ENCODE data around the gene CLNK. TPM values are rescaled to one million over a fixed set of nuclear protein-coding genes. Genes with fewer than 3 reads are reported as not detected.

CLNK gene
- total and polyA plus RNA-seq, 4 donors = 0.26 to 0.30 TPM; not detected in 2

DNA sequence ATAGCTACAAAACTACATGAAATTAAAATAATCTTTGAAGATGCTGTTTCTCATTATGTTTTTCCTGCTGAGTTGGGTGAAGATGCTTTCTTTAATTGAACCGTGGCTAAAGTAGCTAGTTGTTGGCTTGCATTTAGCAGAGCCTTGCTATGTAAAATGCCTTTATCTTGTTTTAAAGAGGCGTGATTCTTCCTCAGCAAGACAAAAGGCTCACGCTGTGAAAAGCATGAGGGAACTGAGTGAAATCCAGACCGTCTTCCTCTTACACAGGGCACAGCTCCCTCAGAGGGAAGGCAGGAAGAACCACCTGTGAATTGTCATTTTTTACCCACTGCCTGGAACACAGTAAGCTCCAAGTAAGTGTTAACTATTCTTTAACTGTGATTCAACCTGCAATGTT, 188.4 kb downstream of the CLNK start:
- Histone ChIP-seq H3K27ac (ENCODE audit: low read depth in 1 of 2, low read length in 2 of 2) (no peak overlapping the region), H3K9me3 (ENCODE audit: control insufficient read depth, low read length) (no peaks in the 10 kb centered on the region), H3K36me3 (ENCODE audit: control insufficient read depth in 1 of 2, insufficient read depth in 2 of 2, low read length in 1 of 2) (no peaks in the 10 kb centered on the region), H3K4me1 (ENCODE audit: control insufficient read depth in 1 of 2, insufficient read depth in 2 of 2, low read length in 2 of 2) (no peaks in the 10 kb centered on the region), H3K27me3 (ENCODE audit: control insufficient read depth in 1 of 2, insufficient read depth in 2 of 2, low read length in 1 of 2) (no peaks in the 10 kb centered on the region), H3K4me3 (ENCODE audit: low read length in 2 of 2) (no peak overlapping the region)
- WGBS, 2 donors = 69 to 73% methylated on average over 4 of the region's 4 CpGs
- no peak for ATAC-seq (ENCODE audit: low FRiP score)
- DNase-seq = no peak
- intact Hi-C loops (cut with DNase I) = no loop called here

DNA sequence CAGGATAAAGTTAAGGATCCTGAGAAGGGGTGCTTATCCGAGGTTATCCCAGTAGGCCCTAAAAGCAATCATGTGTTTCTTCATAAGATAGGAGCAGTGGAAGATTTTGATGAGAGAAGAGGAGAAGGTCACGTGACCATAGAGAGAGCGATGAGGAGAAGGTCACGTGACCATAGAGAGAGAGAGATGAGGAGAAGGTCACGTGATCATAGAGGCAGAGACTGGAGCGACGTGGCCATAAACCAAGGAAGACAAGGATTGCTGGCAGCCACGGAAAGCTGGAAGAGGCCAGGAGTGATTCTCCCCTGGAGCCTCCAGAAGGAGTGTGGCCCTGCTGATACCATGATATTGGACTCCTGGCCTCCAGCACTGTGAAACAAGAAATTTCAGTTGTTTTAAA, 188.9 kb downstream of the CLNK start:
- Histone ChIP-seq H3K27me3 (ENCODE audit: control insufficient read depth in 1 of 2, insufficient read depth in 2 of 2, low read length in 1 of 2) (no peaks in the 10 kb centered on the region), H3K4me1 (ENCODE audit: control insufficient read depth in 1 of 2, insufficient read depth in 2 of 2, low read length in 2 of 2) (no peaks in the 10 kb centered on the region), H3K9me3 (ENCODE audit: control insufficient read depth, low read length) (no peaks in the 10 kb centered on the region), H3K36me3 (ENCODE audit: control insufficient read depth in 1 of 2, insufficient read depth in 2 of 2, low read length in 1 of 2) (no peaks in the 10 kb centered on the region), H3K4me3 (ENCODE audit: low read length in 2 of 2) (no peak overlapping the region), H3K27ac (ENCODE audit: low read depth in 1 of 2, low read length in 2 of 2) (no peak overlapping the region)
- no peak for DNase-seq
- no peak for ATAC-seq (ENCODE audit: low FRiP score)
- WGBS, 2 donors = 71 to 73% methylated on average over 7 to 8 of the region's 8 CpGs
- intact Hi-C loops (cut with DNase I) = no loop called here

DNA sequence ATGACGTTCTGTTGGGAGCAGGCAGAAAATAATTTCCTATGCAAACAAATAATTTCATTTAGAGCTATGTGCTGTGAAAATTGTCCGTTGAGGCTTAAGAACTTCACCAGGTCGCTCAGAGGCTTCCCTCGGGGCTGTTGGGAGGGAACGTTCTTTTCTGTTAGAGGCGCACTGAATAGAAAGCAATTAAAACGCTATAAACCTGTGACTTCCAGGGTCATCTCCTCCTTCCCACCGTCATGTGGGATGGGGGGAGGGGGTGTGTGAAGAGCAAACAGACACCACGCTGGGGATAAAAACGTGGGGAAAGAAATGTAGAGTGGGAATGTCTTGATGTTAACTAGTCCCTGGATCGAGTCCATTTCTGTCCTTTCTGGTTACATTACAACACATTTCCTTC, 192.1 kb downstream of the CLNK start:
- H3K27ac ChIP-seq (ENCODE audit: low read depth in 1 of 2, low read length in 2 of 2) = no peak overlapping the region
- 28 to 38% methylated on average over 11 of the region's 11 CpGs for WGBS, 2 donors
- DNase-seq (no peak), ATAC-seq (ENCODE audit: low FRiP score) (no peak)
- intact Hi-C loops (cut with DNase I) = no loop called here
- H3K36me3 ChIP-seq (ENCODE audit: control insufficient read depth in 1 of 2, insufficient read depth in 2 of 2, low read length in 1 of 2) = no peaks in the 10 kb centered on the region
- no peaks in the 10 kb centered on the region for H3K4me1 ChIP-seq (ENCODE audit: control insufficient read depth in 1 of 2, insufficient read depth in 2 of 2, low read length in 2 of 2)
- no peak overlapping the region for H3K4me3 ChIP-seq (ENCODE audit: low read length in 2 of 2)
- no peaks in the 10 kb centered on the region for H3K9me3 ChIP-seq (ENCODE audit: control insufficient read depth, low read length)
- H3K27me3 ChIP-seq (ENCODE audit: control insufficient read depth in 1 of 2, insufficient read depth in 2 of 2, low read length in 1 of 2) = no peaks in the 10 kb centered on the region

DNA sequence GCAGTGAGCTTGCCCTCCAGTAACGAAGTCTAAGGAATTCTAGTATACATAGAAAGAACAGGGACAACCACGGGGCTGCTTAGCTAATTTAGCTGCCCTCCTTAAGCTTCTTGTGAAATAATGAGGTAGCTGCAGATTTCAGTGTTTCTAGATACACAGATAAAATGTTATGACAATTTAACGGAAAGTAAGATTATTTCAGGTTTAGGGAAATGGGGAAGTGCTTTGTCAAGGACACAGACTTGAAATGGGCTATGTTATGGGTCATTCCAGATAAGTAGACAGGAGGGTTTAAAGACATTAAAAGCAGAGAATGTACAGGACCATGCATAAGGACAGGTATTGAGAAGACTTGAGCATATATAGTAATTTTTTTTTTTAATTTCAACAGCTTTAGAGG, 193.2 kb downstream of the CLNK start:
- intact Hi-C loops (cut with DNase I) = no loop called here
- WGBS, 2 donors = 83 to 86% methylated on average over 3 of the region's 3 CpGs
- ATAC-seq (ENCODE audit: low FRiP score) = no peak

DNA sequence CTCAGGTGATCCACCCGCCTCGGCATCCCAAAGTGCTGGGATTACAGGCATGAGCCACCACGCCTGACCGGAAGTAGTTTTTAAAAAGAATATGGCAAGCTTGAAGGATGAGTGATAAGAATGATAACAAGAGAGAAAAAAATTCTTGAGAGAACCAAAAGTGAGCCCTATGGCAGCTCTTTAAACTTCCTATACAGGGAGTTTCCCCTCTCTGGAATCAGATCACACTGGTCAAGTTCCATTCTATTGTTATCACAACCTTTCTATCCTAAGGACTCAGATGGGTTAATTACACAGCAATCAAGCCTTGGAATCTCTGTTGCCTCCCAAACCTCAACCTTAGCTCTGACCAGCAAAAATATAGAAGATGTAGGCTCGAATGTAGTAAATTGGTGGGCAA, 193.6 kb downstream of the CLNK start:
- WGBS, 2 donors = 87% methylated on average over 5 of the region's 5 CpGs
- no peak for DNase-seq
- no peaks in the 10 kb centered on the region for H3K36me3 ChIP-seq (ENCODE audit: control insufficient read depth in 1 of 2, insufficient read depth in 2 of 2, low read length in 1 of 2)
- no peaks in the 10 kb centered on the region for H3K27me3 ChIP-seq (ENCODE audit: control insufficient read depth in 1 of 2, insufficient read depth in 2 of 2, low read length in 1 of 2)
- no peaks in the 10 kb centered on the region for H3K9me3 ChIP-seq (ENCODE audit: control insufficient read depth, low read length)
- intact Hi-C loops (cut with DNase I) = no loop called here
- no peaks in the 10 kb centered on the region for H3K4me1 ChIP-seq (ENCODE audit: control insufficient read depth in 1 of 2, insufficient read depth in 2 of 2, low read length in 2 of 2)
- H3K4me3 ChIP-seq (ENCODE audit: low read length in 2 of 2) = no peak overlapping the region
- H3K27ac ChIP-seq (ENCODE audit: low read depth in 1 of 2, low read length in 2 of 2) = no peak overlapping the region
- ATAC-seq (ENCODE audit: low FRiP score) = no peak

More for the DNA sequence above, 193.2 kb downstream of the CLNK start:
- H3K36me3 ChIP-seq (ENCODE audit: control insufficient read depth in 1 of 2, insufficient read depth in 2 of 2, low read length in 1 of 2) = no peaks in the 10 kb centered on the region
- DNase-seq = no peak
- H3K9me3 ChIP-seq (ENCODE audit: control insufficient read depth, low read length) = no peaks in the 10 kb centered on the region
- no peaks in the 10 kb centered on the region for H3K27me3 ChIP-seq (ENCODE audit: control insufficient read depth in 1 of 2, insufficient read depth in 2 of 2, low read length in 1 of 2)
- no peaks in the 10 kb centered on the region for H3K4me1 ChIP-seq (ENCODE audit: control insufficient read depth in 1 of 2, insufficient read depth in 2 of 2, low read length in 2 of 2)
- H3K27ac ChIP-seq (ENCODE audit: low read depth in 1 of 2, low read length in 2 of 2) = no peak overlapping the region
- no peak overlapping the region for H3K4me3 ChIP-seq (ENCODE audit: low read length in 2 of 2)

DNA sequence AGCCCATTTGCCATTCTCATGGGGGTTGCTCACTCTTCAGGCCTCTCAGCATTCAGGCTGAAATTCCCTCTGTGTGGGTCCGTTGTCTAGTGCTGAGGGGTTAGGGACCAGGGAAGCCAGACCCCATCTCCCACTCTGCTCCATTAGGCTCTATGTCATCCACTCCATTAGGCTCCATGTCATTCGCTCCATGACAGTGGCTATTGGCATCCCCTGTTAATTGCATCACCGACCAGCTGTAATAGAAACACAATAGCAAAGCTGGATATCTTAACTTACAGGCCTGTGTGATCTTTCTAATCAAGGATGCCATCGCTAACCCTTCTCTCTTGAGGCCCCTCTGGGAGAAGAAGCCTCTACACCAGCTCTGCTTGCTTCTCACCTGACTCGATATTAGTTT, 201.7 kb downstream of the CLNK start:
- Histone ChIP-seq H3K27me3 (ENCODE audit: control insufficient read depth in 1 of 2, insufficient read depth in 2 of 2, low read length in 1 of 2) (no peaks in the 10 kb centered on the region), H3K9me3 (ENCODE audit: control insufficient read depth, low read length) (no peaks in the 10 kb centered on the region), H3K4me1 (ENCODE audit: control insufficient read depth in 1 of 2, insufficient read depth in 2 of 2, low read length in 2 of 2) (no peaks in the 10 kb centered on the region), H3K4me3 (ENCODE audit: low read length in 2 of 2) (no peak overlapping the region), H3K27ac (ENCODE audit: low read depth in 1 of 2, low read length in 2 of 2) (no peak overlapping the region), H3K36me3 (ENCODE audit: control insufficient read depth in 1 of 2, insufficient read depth in 2 of 2, low read length in 1 of 2) (no peaks in the 10 kb centered on the region)
- DNase-seq = no peak
- ATAC-seq (ENCODE audit: low FRiP score) = no peak
- WGBS, 2 donors = 73 to 74% methylated on average over 5 of the region's 5 CpGs
- intact Hi-C loops (cut with DNase I) = no loop called here

DNA sequence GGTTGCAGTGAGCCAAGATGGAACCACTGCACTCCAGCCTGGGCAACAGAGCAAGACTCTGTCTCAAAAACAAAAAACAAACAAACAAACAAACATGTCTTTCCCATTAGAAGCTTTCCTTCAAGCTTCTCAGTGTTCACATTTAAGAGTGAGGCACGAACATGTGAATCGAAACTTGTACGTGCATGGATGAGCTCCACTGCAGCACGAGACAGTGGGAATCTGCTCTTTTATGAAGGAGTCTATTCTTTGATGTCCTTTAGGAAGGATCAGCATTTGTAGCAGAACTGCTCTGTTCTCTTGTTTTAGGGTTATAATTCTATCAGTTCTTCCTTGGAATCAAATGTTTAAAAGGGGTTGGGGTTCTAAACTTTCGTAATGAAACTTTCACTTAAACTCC, 204.0 kb downstream of the CLNK start:
- Histone ChIP-seq H3K36me3 (ENCODE audit: control insufficient read depth in 1 of 2, insufficient read depth in 2 of 2, low read length in 1 of 2) (no peaks in the 10 kb centered on the region), H3K4me3 (ENCODE audit: low read length in 2 of 2) (no peak overlapping the region), H3K9me3 (ENCODE audit: control insufficient read depth, low read length) (no peaks in the 10 kb centered on the region), H3K27me3 (ENCODE audit: control insufficient read depth in 1 of 2, insufficient read depth in 2 of 2, low read length in 1 of 2) (no peaks in the 10 kb centered on the region), H3K27ac (ENCODE audit: low read depth in 1 of 2, low read length in 2 of 2) (no peak overlapping the region), H3K4me1 (ENCODE audit: control insufficient read depth in 1 of 2, insufficient read depth in 2 of 2, low read length in 2 of 2) (no peaks in the 10 kb centered on the region)
- DNase-seq (no peak), ATAC-seq (ENCODE audit: low FRiP score) (no peak)
- intact Hi-C loops (cut with DNase I) = no loop called here
- 85 to 95% methylated on average over 5 of the region's 5 CpGs for WGBS, 2 donors

DNA sequence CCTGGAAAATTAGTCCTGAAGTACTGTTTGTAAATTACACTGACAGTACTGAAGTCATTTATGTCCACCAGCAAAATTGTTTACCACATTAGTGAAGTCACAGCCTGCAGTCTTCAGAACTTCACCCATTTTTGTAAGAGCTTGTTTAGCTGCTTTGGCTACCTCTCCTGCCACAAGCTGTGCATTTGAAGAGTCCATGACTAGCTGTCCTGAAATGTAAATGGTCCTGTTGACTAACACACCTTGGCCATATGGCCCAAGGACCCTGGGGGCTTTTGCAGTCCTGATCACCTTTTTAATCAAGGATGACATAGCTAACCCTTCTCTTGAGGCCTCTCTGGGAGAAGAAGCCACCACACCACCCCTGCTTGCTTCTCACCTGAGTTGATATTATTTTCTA, 205.9 kb downstream of the CLNK start:
- ATAC-seq (ENCODE audit: low FRiP score) (no peak), DNase-seq (no peak)
- no peaks in the 10 kb centered on the region for H3K4me1 ChIP-seq (ENCODE audit: control insufficient read depth in 1 of 2, insufficient read depth in 2 of 2, low read length in 2 of 2)
- intact Hi-C loops (cut with DNase I) = no loop called here
- no peak overlapping the region for H3K4me3 ChIP-seq (ENCODE audit: low read length in 2 of 2)
- no peaks in the 10 kb centered on the region for H3K36me3 ChIP-seq (ENCODE audit: control insufficient read depth in 1 of 2, insufficient read depth in 2 of 2, low read length in 1 of 2)
- H3K27ac ChIP-seq (ENCODE audit: low read depth in 1 of 2, low read length in 2 of 2) = no peak overlapping the region
- H3K27me3 ChIP-seq (ENCODE audit: control insufficient read depth in 1 of 2, insufficient read depth in 2 of 2, low read length in 1 of 2) = no peaks in the 10 kb centered on the region
- H3K9me3 ChIP-seq (ENCODE audit: control insufficient read depth, low read length) = no peaks in the 10 kb centered on the region

DNA sequence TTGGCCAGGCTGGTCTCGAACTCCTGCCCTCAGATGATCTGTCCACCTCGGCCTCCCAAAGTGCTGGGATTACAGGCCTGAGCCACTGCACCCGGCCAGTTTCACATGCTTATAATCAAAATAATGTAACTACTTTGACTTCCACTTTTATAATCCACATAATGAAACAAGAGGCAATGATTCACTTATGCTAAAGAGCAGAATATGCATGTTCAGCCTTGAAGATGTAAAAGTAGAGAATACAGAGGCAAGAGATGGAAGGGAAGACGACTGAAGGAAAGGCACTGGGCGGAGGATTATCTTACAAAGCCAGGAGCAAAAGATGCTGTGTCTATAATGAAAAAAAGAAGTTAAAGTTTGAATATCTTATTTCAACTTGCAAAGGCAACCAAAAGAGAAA, 214.1 kb downstream of the CLNK start:
- no peaks in the 10 kb centered on the region for H3K36me3 ChIP-seq (ENCODE audit: control insufficient read depth in 1 of 2, insufficient read depth in 2 of 2, low read length in 1 of 2)
- WGBS, 2 donors = 88 to 89% methylated on average over 5 of the region's 5 CpGs
- no peaks in the 10 kb centered on the region for H3K4me1 ChIP-seq (ENCODE audit: control insufficient read depth in 1 of 2, insufficient read depth in 2 of 2, low read length in 2 of 2)
- H3K9me3 ChIP-seq (ENCODE audit: control insufficient read depth, low read length) = no peaks in the 10 kb centered on the region
- ATAC-seq (ENCODE audit: low FRiP score) (no peak), DNase-seq (no peak)
- intact Hi-C loops (cut with DNase I) = no loop called here
- no peak overlapping the region for H3K27ac ChIP-seq (ENCODE audit: low read depth in 1 of 2, low read length in 2 of 2)
- no peaks in the 10 kb centered on the region for H3K27me3 ChIP-seq (ENCODE audit: control insufficient read depth in 1 of 2, insufficient read depth in 2 of 2, low read length in 1 of 2)
- H3K4me3 ChIP-seq (ENCODE audit: low read length in 2 of 2) = no peak overlapping the region
